ENCODE data around the gene NELFCD. TPM values are rescaled to one million over a fixed set of nuclear protein-coding genes. Genes with fewer than 3 reads are reported as not detected.

Gene NELFCD
- total RNA-seq, 1 donor from 2014 or later = 112 TPM

DNA sequence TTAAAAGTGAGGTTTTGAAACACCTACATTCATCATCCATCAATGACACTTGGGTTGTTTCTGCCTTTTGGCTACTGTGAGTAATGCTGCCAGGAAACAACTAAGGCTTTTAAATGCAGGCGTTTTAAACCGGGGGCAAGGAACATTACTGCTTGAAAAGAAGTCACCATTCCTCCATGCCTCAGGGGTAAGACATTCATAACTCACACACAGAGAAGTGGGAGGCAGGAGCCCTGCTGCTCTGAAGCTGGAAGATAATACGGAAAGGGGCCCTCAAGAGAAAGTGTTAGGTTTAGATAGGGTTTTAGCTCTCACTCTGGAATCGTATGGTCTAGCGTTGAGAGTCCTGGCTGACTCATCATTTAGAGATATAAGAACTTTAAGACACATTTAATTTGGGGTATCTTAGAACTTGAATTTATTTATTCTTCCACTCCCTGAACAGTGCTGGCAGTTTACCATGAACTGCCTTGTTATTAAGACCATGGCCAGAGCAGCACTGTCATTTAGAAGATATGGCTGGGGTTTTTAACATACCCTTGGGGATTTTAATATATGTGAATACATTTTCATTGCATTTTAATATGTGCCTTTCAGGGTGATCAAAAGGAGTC lies 40.0 kb downstream of the NELFCD start:
- DNase-seq = no peak
- TF ChIP-seq, protein P1, sequence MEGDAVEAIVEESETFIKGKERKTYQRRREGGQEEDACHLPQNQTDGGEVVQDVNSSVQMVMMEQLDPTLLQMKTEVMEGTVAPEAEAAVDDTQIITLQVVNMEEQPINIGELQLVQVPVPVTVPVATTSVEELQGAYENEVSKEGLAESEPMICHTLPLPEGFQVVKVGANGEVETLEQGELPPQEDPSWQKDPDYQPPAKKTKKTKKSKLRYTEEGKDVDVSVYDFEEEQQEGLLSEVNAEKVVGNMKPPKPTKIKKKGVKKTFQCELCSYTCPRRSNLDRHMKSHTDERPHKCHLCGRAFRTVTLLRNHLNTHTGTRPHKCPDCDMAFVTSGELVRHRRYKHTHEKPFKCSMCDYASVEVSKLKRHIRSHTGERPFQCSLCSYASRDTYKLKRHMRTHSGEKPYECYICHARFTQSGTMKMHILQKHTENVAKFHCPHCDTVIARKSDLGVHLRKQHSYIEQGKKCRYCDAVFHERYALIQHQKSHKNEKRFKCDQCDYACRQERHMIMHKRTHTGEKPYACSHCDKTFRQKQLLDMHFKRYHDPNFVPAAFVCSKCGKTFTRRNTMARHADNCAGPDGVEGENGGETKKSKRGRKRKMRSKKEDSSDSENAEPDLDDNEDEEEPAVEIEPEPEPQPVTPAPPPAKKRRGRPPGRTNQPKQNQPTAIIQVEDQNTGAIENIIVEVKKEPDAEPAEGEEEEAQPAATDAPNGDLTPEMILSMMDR (IDR thresholded peaks at IDR 0.05; ENCODE audit: partially characterized antibody, unreplicated experiment) = no peak
- Mint-ChIP-seq H3K27me3 (ENCODE audit: unreplicated experiment) (no peaks in the 10 kb centered on the region), H3K9me3 (ENCODE audit: unreplicated experiment) (no peaks in the 10 kb centered on the region), H3K4me3 (ENCODE audit: unreplicated experiment) (no peak overlapping the region), H3K27ac (ENCODE audit: unreplicated experiment) (no peak overlapping the region), H3K36me3 (ENCODE audit: unreplicated experiment) (no peaks in the 10 kb centered on the region), H3K4me1 (ENCODE audit: low read depth, unreplicated experiment) (peaks cover 7% of the 10 kb centered on the region)

DNA sequence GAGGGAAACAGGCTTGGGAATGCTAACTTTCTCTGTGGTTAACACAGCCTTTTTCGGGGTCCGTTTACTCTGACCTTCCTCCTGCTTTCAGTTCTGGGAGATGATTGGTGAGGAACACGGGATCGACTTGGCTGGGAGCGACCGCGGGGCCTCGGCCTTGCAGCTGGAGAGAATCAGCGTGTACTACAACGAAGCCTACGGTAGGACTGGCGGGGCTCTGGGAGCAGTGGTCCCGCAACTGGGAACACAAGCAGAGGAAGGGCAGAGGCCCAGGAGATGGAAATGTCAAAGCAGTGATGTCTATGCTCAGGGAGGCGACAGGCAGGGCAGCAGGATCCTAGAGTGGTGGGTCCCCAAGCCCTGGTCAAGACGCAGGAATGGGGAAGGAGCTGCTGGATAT lies 41.7 kb downstream of the NELFCD start:
- Mint-ChIP-seq H3K4me3 (ENCODE audit: unreplicated experiment) (no peak overlapping the region), H3K9me3 (ENCODE audit: unreplicated experiment) (no peaks in the 10 kb centered on the region), H3K27ac (ENCODE audit: unreplicated experiment) (no peak overlapping the region), H3K27me3 (ENCODE audit: unreplicated experiment) (no peaks in the 10 kb centered on the region), H3K36me3 (ENCODE audit: unreplicated experiment) (no peaks in the 10 kb centered on the region), H3K4me1 (ENCODE audit: low read depth, unreplicated experiment) (peaks cover 4% of the 10 kb centered on the region)
- TF ChIP-seq, protein P1 (IDR thresholded peaks at IDR 0.05; ENCODE audit: partially characterized antibody, unreplicated experiment) = no peak
- DNase-seq = no peak

DNA sequence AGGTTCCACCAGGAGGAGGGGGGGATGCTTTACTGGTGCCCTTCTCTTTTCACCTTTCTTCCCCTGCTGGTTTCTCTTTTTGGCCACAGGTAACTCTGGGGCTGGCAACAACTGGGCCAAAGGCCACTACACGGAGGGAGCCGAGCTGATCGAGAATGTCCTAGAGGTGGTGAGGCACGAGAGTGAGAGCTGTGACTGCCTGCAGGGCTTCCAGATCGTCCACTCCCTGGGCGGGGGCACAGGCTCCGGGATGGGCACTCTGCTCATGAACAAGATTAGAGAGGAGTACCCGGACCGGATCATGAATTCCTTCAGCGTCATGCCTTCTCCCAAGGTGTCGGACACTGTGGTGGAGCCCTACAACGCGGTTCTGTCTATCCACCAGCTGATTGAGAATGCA lies 42.6 kb downstream of the NELFCD start:
- H3K4me3 Mint-ChIP-seq (ENCODE audit: unreplicated experiment) = no peak overlapping the region
- peaks cover 4% of the 10 kb centered on the region for H3K4me1 Mint-ChIP-seq (ENCODE audit: low read depth, unreplicated experiment)
- DNase-seq = no peak
- H3K36me3 Mint-ChIP-seq (ENCODE audit: unreplicated experiment) = no peaks in the 10 kb centered on the region
- no peaks in the 10 kb centered on the region for H3K9me3 Mint-ChIP-seq (ENCODE audit: unreplicated experiment)
- H3K27ac Mint-ChIP-seq (ENCODE audit: unreplicated experiment) = no peak overlapping the region
- TF ChIP-seq, protein P1 (IDR thresholded peaks at IDR 0.05; ENCODE audit: partially characterized antibody, unreplicated experiment) = no peak
- no peaks in the 10 kb centered on the region for H3K27me3 Mint-ChIP-seq (ENCODE audit: unreplicated experiment)

DNA sequence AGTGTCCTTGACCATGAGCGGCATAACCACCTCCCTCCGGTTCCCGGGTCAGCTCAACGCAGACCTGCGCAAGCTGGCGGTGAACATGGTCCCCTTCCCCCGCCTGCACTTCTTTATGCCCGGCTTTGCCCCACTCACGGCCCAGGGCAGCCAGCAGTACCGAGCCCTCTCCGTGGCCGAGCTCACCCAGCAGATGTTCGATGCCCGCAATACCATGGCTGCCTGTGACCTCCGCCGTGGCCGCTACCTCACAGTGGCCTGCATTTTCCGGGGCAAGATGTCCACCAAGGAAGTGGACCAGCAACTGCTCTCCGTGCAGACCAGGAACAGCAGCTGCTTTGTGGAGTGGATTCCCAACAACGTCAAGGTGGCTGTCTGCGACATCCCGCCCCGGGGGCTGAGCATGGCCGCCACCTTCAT lies 43.1 kb downstream of the NELFCD start:
- TF ChIP-seq, protein P1 (IDR thresholded peaks at IDR 0.05; ENCODE audit: partially characterized antibody, unreplicated experiment) = no peak
- H3K4me1 Mint-ChIP-seq (ENCODE audit: low read depth, unreplicated experiment) = peaks cover 5% of the 10 kb centered on the region
- no peak for DNase-seq
- H3K36me3 Mint-ChIP-seq (ENCODE audit: unreplicated experiment) = no peaks in the 10 kb centered on the region
- H3K4me3 Mint-ChIP-seq (ENCODE audit: unreplicated experiment) = no peak overlapping the region
- no peaks in the 10 kb centered on the region for H3K27me3 Mint-ChIP-seq (ENCODE audit: unreplicated experiment)
- peak overlapping the region; percentile 30 for H3K27ac Mint-ChIP-seq (ENCODE audit: unreplicated experiment)
- H3K9me3 Mint-ChIP-seq (ENCODE audit: unreplicated experiment) = no peaks in the 10 kb centered on the region

DNA sequence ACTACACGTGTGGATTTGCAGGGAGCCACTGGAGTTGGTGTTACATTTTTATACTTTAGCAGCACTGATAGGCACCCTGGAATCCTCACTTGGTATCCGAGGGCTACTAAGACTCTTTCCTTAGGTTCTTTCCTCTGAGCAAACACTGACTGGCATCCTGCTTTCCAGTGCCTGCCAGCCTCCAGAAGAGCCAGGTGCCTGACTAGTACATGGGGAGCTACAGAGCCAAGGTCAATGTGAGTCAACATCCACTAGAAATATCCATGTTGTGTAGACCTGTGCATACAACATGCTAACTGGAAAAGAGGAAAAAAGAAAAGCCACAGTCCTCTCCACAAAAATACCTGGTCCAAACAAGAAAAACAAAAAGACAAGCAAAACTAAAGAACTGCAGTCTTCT lies 44.0 kb downstream of the NELFCD start:
- Mint-ChIP-seq H3K36me3 (ENCODE audit: unreplicated experiment) (no peaks in the 10 kb centered on the region), H3K4me1 (ENCODE audit: low read depth, unreplicated experiment) (peaks cover 10% of the 10 kb centered on the region), H3K27me3 (ENCODE audit: unreplicated experiment) (no peaks in the 10 kb centered on the region), H3K4me3 (ENCODE audit: unreplicated experiment) (no peak overlapping the region), H3K27ac (ENCODE audit: unreplicated experiment) (no peak overlapping the region), H3K9me3 (ENCODE audit: unreplicated experiment) (no peaks in the 10 kb centered on the region)
- no peak for DNase-seq
- TF ChIP-seq, protein P1 (IDR thresholded peaks at IDR 0.05; ENCODE audit: partially characterized antibody, unreplicated experiment) = no peak

Measured in glutamatergic neuron (in vitro differentiated cells).